ENCODE data around the gene TCAF1.

- TF ChIP-seq CTCF (IDR thresholded peaks at IDR 0.05) (no peak), ZFX (IDR thresholded peaks at IDR 0.05; ENCODE audit: borderline replicate concordance) (no peak)
Observed at GRCh38 chr7:143931739-143932138, 29.8 kb upstream of the TCAF1 start.
